Mucosa of gallbladder (tissue), 1 donor: Measurements from ENCODE around the gene EFNB3. TPM values are rescaled to one million over a fixed set of nuclear protein-coding genes. Genes with fewer than 3 reads are reported as not detected.

Experiments used
- DNase-seq: peaks from one replicate; pipeline ENCODE4 v3.0.0-alpha.2; 2020; ENCODE audit warnings: low spot score
- total RNA-seq: library from RNA; stranded (reverse); gene quantifications from one replicate; pipeline ENCODE4 v1.2.1, GENCODE V29; 2021
- donor health status: DM: no; HTN: no; CAD: no.

EFNB3 gene, protein sequence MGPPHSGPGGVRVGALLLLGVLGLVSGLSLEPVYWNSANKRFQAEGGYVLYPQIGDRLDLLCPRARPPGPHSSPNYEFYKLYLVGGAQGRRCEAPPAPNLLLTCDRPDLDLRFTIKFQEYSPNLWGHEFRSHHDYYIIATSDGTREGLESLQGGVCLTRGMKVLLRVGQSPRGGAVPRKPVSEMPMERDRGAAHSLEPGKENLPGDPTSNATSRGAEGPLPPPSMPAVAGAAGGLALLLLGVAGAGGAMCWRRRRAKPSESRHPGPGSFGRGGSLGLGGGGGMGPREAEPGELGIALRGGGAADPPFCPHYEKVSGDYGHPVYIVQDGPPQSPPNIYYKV
- total RNA-seq, result 1.6 TPM

DNA sequence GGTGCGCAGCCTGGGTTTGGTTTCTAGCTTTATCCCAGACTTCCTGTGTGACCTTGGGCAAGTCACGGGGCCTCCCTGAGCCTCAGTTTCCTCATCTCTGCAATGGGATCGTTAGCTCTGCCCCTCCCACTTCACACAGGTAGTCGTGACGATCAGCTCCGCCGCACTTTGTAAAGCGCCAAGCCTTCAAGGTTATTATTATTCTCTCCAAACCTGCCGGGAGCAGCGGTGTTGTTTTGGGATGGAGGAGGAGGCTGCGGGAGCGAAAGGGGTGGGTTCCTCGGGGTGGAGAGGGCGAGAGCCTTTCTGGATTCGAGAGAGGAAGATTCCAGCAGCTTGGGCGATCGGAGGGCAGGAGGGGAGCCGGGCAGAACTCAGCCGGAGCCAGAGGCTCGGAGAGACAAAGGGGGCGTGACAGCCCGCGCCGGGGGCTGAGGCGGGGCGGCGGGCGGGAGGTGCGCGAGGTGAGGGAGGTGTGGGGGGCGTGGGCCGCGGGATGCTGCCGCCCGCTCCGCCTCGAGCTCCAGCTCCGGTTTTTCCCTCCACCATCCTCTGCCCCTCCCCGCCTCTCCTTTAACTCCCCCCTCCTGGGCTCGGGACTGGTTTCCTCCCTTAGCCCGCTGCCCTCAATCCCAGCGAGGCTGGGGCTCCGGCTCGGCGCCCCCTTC is at the start of gene EFNB3:
TSS of gene EFNB3 (plus strand) at position 602 of the 668 bp plus-strand sequence. CDS start 397 bp downstream, outside the sequence.
- DNase-seq, result no peak

DNA sequence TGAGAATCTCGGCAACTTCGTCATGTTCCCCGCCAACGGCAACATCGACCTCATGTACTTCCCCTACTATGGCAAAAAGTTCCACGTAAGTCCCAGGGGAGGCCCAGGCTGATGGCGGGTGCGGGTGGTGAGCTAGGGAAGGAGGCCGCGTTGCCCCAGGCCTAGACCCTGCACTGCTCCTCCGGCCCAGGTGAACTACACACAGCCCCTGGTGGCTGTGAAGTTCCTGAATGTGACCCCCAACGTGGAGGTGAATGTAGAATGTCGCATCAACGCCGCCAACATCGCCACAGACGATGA is 49.5 kb upstream of the EFNB3 start:
- no peak for DNase-seq

DNA sequence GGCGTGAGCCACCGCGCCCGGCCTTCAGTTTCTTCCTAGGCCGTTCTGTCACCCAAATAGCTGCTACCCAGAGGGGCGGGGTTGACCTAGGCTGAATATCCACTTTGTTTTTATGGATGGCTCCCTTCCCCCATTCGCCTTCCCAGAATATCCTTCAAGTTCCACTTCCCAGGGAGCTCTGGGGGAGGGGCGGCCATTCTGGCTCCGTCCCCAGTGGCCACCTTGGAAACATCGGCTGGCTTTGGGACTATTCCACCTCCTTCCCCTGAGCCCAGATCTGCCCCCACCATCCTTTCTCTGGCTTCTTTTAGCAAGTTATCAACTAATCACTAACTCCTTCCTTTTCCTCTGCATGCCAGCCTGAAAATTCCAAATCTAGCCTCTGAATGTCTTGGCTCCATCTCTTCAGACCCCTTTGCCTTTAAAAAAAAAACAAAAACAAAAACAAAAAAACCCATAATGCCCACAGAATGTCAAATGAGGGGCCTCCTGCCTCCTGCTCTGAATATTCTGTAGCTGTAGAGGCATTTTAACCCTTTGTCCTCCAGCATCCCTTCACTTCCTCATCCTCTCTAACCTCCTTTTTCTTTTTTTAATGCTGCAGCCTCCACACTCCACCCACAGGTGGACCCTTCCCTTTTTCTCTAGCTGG is 47.9 kb upstream of the EFNB3 start:
- peak; percentile 19 for DNase-seq

DNA sequence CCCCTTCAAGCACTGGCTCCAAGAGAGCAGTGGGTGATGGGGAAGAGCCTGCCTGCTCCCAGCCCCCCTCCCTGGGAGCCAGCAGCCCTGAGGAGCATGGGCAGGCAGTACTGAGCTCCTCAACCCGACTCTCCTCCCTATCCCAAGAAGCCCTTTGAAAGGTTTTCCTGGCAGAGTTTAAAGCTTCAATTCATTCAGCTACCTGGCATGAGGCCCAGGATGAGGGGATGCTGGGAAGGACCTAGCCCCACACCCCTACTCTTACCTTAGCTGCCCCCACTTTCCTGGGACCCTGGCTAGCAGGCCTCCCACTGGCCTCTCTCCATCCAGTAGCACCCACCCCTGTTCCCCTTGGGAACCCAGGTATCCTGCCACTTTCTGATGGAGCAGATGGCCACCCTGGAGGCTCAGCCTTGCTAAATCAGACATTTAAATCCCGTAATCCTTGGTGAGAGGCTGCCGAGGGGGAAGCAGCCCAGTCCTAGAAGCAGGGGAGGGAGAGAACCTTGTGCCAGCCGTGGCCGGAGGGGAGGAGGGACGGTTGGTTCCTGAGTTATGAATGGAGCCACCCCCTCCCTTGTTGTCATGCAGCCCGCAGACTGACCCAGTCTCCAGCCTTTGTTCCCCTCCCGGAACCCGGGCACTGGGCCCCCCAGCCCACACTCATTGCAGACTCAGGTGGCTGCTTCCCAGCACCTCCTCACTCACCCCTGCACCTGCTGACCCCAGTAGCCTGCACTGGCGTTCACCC is 37.2 kb upstream of the EFNB3 start:
- DNase-seq, result no peak

DNA sequence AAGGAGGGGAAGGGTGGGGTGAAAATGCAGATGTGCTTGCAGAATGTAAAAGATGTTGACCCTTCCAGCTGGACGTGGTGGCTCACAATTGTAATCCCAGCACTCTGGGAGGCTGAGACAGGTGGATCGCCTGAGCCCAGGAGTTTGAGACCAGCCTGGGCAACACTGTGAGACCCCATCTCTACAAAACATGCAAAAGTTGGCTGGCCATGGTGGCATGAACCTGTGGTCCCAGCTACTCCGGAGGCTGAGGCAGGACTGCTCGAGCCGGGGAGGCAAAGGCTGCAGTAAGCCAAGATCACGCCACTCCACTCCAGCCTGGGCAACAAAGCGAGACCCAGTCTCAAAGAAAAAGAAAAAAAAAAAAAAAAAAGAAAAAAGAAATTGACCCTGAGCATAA is 36.5 kb upstream of the EFNB3 start:
- DNase-seq, result no peak

DNA sequence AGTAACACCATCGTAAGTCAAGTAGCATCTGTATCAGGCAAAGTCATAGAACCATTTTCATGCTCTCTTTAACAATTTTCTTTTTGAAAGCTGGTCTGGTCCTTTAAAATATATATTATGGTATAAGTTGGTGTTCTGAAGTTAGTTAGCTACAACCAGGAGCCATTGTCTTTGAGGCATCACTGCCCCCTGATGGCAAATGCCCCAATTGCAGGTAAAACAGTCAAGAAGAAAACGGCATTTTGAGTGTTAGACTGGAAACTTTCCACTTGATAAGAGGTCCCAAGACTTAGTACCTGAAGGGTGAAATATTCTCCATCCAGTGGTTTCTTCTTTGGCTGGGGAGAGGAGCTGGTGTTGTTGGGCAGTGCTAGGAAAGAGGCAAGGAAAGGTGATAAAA is 31.8 kb upstream of the EFNB3 start:
- DNase-seq, result no peak

DNA sequence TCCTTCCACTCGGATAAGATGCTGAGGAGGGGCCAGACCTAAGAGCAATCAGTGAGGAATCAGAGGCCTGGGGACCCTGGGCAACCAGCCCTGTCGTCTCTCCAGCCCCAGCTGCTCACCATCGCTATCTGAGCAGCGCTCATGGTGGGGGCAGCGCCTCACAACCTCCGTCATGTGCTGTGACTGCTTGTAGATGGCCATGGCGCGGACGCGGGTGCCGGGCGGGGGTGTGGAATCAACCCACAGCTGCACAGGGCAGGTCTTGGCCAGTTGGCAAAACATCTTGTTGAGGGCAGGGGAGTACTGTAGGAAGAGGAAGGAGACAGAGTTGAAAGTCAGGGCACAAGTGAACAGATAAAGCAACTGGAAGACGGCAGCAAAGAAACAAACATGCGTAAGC is 30.1 kb upstream of the EFNB3 start:
- no peak for DNase-seq

DNA sequence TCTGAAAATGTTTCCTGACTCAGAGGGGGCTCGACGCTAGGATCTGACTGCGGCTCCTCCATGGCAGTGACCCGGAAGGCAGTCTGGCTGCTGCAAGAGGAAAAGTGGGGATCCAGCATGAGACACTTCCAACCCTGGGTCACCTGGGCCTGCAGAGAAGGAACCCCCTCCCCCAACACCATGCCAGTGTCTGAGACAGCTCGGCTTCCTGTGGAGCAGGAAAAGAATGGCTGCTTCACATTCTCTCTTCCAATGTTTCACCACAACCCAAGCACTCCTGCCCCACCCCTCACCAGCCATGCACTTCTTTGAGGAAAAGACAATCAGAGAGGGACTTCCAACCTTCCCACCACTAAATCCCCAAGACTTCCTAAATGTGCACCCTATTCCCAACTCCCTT is 28.5 kb upstream of the EFNB3 start:
- no peak for DNase-seq

DNA sequence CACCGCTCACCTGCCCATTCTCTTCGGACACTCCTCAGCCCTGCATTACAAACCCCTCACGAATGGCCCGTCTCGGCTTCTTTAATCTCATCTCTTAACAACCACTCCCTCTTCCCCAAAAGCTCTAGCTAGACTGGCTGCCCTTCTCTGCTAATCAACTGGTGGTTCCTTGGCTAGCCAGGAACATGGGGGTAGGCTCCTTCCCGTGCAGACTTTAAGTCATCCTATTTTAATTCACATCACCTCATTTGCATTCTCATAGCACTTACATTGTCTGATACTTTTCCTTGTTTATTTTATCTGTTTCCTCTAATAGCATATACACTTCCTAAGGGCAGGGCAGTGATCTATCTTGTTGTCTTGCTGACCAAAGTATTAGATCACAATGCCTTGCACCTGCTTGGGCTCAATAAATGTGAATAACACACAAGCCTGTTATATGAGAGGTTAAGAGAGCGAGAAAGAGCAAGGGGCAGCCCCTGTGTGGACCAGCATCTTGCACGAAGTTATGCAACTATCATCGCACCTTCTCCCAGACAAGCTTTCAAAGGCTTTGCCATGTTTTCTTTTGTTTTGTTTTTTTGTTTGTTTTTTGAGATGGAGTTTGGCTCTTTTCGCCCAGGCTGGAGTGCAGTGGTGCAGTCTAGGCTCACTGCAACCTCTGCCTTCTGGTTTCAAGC is 27.5 kb upstream of the EFNB3 start:
- no peak for DNase-seq

DNA sequence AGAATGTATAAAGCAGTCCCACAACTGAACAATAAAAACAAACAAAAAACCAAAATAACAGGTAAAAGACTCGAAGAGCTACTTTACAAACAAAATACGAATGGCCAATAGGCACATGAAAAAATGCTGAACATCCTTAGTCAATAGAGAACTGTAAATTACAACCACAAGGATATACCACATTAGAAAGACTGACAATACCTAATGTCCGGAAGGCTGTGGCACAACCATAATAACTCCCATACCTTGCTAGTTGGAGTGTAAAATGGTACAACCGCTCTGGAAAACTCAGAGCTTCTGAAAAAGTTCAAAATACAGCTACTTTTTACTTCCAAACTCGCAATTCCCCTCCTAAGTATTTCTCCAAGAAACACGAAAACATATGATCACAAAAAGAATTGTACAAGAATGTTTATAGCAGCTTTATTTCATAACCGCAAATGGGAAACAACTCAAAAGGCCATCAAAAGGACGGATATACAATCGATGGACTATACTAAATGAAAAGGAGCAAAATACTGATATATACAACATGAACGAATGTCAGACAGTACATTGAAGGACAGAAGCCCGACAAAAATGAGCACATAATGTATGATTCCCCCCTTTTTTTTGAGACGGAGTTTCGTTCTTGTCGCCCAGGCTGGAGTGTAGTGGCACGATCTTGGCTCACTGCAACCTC is 20.0 kb upstream of the EFNB3 start:
- no peak for DNase-seq

DNA sequence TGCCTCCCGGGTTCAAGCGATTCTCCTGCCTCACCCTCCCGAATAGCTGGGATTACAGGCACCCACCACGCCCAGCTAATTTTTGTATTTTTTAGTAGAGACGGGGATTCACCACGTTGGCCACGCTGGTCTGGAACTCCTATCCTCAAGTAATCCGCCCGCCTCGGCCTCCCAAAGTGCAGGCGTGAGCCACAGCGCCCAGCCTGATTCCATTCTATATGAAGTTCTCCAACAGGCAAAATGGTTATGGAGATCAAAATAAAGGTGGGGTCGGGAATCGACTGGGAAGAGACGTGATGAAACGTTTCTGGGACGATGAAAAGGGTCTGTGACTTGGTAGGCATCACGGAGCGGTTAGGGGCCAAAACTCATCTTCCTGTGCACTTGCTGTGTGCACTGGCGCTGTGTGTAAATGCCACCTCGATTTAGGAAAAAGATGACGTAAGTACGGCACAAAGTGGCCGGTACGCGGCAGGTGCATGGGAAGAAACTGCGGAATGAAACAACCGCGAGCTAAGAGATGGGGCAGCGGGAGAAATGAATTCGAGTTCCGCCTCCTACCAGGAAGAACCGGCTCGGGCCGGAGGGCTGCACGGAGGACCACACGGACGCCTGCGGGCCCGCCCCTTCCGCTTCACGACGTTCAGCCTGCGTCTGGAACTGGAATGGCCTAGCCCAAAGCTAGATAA is 19.3 kb upstream of the EFNB3 start:
- peak; percentile 95 for DNase-seq

DNA sequence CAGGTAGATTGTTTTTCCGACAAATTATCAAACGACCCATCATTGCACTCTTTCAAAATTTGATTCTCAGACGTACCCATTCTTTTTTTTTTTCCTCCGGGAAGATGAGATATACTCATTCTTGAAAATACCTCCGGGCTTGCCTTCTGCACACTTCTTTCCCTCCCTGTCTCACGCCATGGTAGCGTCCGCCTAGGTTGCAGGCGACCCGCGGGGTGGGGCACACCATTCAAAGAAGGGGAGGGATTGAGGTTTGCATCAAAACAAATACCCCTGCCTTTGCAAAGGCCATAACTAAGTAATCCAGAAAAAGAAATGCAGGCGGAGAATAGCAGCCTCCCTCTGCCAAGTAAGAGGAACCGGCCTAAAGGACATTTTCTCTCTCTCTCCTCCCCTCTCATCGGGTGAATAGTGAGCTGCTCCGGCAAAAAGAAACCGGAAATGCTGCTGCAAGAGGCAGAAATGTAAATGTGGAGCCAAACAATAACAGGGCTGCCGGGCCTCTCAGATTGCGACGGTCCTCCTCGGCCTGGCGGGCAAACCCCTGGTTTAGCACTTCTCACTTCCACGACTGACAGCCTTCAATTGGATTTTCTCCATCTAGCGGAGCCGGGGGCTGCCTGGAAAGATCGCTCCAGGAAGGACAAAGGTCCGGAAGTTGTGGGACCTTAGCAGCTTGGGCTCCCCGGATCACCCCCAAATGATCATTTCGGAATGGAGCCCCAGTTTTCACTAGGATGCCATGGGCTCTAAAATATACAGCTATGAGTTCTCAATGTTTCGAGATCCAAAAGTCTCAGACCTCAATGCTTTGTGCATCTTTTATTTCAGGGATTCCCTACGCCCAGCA is 18.6 kb upstream of the EFNB3 start:
- peak; percentile 72 for DNase-seq

DNA sequence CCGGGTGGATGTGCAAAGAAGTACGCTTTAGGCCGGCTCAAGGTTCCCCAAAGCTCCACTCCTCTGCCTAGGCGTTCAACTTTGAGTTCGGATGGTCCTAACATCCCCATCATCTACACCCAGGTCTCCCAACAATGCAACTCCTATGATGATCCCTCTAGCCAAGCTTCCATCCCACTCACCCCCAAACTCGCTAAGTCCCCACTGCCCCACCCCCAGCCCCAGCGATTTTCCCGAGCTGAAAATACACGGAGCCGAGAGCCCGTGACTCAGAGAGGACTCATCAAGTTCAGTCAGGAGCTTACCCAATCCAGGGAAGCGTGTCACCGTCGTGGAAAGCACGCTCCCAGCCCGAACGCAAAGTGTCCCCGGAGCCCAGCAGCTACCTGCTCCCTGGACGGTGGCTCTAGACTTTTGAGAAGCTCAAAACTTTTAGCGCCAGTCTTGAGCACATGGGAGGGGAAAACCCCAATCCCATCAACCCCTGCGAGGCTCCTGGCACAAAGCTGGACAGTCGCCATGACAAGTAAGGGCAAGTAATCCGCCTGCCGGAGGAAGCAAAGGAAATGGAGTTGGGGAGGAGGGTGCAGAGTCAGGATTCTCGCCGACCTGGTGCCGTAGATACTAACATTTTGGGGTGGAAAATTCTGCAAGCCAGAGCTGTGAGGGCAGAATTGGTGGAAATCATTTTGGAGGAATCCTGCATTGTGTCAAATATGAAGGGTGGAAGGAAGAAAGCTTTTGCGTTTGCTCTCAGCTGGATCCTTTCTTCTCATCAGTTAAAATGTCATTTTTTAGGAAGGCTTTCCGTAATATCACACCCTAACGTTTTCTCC is 17.7 kb upstream of the EFNB3 start, which contains the start of gene TP53:
TSS of gene TP53 (minus strand) at position 419 of the 836 bp plus-strand sequence. CDS start 10,896 bp downstream, outside the sequence.
- DNase-seq, result peak; percentile 94

DNA sequence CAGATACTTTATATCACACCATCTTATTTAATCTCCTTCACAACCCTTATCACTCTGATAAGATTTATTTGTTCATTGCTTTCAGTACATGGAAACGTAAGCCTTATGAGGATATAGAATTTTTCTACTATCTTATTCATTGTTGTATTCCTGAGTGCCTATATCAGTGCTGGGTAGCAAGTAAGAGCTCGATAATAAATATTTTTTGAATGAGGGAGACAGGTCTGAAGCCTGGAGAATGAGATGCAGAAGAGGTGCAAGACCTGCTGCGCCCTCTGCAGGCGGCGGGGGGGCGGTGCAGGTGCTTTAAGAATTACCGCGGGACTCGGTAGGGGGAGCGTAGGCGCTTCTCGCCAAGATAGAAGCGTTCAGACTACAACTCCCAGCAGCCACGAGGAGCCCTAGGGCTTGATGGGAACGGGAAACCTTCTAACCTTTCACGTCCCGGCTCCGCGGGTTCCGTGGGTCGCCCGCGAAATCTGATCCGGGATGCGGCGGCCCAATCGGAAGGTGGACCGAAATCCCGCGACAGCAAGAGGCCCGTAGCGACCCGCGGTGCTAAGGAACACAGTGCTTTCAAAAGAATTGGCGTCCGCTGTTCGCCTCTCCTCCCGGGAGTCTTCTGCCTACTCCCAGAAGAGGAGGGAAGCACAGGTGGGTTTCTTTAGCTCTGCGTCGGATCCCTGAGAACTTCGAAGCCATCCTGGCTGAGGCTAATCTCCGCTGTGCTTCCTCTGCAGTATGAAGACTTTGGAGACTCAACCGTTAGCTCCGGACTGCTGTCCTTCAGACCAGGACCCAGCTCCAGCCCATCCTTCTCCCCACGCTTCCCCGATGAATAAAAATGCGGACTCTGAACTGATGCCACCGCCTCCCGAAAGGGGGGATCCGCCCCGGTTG is 16.8 kb upstream of the EFNB3 start, which contains the start of gene WRAP53:
TSS of gene WRAP53 (plus strand) at position 570 of the 900 bp plus-strand sequence. CDS start at position 742, 172 bp downstream.
- DNase-seq, result peak; percentile 98

DNA sequence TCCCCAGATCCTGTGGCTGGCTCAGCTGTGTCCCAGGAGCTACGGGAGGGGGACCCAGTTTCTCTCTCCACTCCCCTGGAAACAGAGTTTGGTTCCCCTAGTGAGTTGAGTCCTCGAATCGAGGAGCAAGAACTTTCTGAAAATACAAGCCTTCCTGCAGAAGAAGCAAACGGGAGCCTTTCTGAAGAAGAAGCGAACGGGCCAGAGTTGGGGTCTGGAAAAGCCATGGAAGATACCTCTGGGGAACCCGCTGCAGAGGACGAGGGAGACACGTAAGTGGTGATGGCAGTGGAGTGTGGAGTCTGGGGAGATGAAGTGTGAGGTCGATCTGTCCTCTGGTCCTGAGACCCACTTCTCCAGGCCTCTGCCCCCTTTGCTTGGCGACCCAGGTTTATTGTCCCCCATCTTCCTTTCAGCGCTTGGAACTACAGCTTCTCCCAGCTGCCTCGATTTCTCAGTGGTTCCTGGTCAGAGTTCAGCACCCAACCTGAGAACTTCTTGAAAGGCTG is 16.1 kb upstream of the EFNB3 start:
- DNase-seq, result no peak

DNA sequence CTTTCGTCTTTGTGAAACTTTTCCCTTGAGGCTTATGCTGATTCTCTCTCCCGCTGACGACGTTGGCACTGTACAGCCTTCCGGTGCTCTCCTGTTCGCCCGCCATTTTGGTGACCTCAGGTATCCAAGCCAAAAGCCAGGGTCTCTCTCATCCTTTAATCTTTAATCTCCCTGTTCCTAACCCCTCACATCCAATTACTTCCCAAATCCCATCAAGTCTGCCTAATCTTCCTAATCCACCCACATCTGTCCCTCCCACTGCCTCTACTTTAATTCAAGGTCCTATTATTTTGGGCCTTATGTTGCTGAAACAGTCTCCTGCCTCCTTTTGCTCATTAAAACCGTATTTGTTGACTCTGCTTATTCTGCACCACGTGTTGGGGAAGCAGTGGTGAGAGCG is 9.4 kb upstream of the EFNB3 start:
- no peak for DNase-seq
